HepG2 (cell line): ENCODE results near the gene TMEM129. TPM values are rescaled to one million over a fixed set of nuclear protein-coding genes. Genes with fewer than 3 reads are reported as not detected.

Experiments
- HDAC2 ChIP-seq: sonication (generic); formaldehyde crosslinking; IDR thresholded peaks from 2 replicates; pipeline ENCODE4 v1.4.0; 2020; ENCODE audit warnings: missing genetic modification reagents
- KDM4B ChIP-seq: sonication (generic); formaldehyde crosslinking; IDR thresholded peaks from 2 replicates; pipeline ENCODE4 v1.4.0; 2020; ENCODE audit warnings: missing genetic modification reagents
- KDM6A ChIP-seq: IDR thresholded peaks from 2 replicates; pipeline ENCODE4 v1.6.1; 2016; ENCODE audit warnings: low read depth
- MTA1 ChIP-seq: sonication (generic); formaldehyde crosslinking; IDR thresholded peaks from 2 replicates; pipeline ENCODE4 v1.4.0; 2020; ENCODE audit warnings: missing genetic modification reagents, mild to moderate bottlenecking, borderline replicate concordance
- REXO4 ChIP-seq: sonication (generic); formaldehyde crosslinking; IDR thresholded peaks from 2 replicates; pipeline ENCODE4 v1.8.0; 2022; ENCODE audit warnings: missing genetic modification reagents, mild to moderate bottlenecking, borderline replicate concordance
- SMARCC2 ChIP-seq: fragments of 450-650 bp; IDR thresholded peaks from 2 replicates; pipeline ENCODE4 v1.6.1; 2017; ENCODE audit warnings: antibody characterized with exemption, mild to moderate bottlenecking
- ZHX1 ChIP-seq: sonication (generic); formaldehyde crosslinking; IDR thresholded peaks from 2 replicates; pipeline ENCODE4 v1.8.1; 2022; ENCODE audit warnings: low read depth, mild to moderate bottlenecking, missing genetic modification reagents
- ZNF12 ChIP-seq: sonication (generic); formaldehyde crosslinking; IDR thresholded peaks from 2 replicates; pipeline ENCODE4 v1.5.0; 2020; ENCODE audit warnings: missing genetic modification reagents
- ZNF329 ChIP-seq: sonication (generic); formaldehyde crosslinking; IDR thresholded peaks from 2 replicates; pipeline ENCODE4 v1.9.0; 2021; ENCODE audit warnings: low read depth, mild to moderate bottlenecking, missing genetic modification reagents
- ZNF530 ChIP-seq: sonication (generic); formaldehyde crosslinking; IDR thresholded peaks from 2 replicates; pipeline ENCODE4 v1.5.0; 2020; ENCODE audit warnings: low read depth, mild to moderate bottlenecking, missing genetic modification reagents
- ZNF547 ChIP-seq: sonication (generic); formaldehyde crosslinking; IDR thresholded peaks from 2 replicates; pipeline ENCODE4 v1.5.1; 2020; ENCODE audit warnings: mild to moderate bottlenecking, missing genetic modification reagents
- ZNF572 ChIP-seq: sonication (generic); formaldehyde crosslinking; IDR thresholded peaks from 2 replicates; pipeline ENCODE4 v1.5.1; 2020; ENCODE audit warnings: mild to moderate bottlenecking, missing genetic modification reagents
- ZNF788 ChIP-seq: sonication (generic); formaldehyde crosslinking; IDR thresholded peaks from 2 replicates; pipeline ENCODE4 v1.5.0; 2020; ENCODE audit warnings: mild to moderate bottlenecking, missing genetic modification reagents, borderline replicate concordance
- ZSCAN25 ChIP-seq: sonication (generic); formaldehyde crosslinking; IDR thresholded peaks from 2 replicates; pipeline ENCODE4 v1.8.0; 2022; ENCODE audit warnings: mild to moderate bottlenecking, missing genetic modification reagents
- polyA plus RNA-seq, 8 experiments: library from polyadenylated mRNA; depleted of rRNA in 3 of 8; stranded (reverse) in 7 of 8; unstranded in 1 of 8; fragments of >200 nt; fragmentation: Illumina TruSeq in 4 of 8; extraction: Trizol in 4 of 8; gene quantifications; 2 replicates each; pipeline versions ENCODE4 v1.2.1 to v1.2.3, GENCODE V29; 2011 to 2016; ENCODE audit warnings: low read depth in 4 of 8, missing spikeins in 1 of 8, mixed read lengths in 1 of 8; ENCODE audit not compliant: insufficient read depth in 1 of 8
- total RNA-seq, 5 experiments: library from RNA; depleted of rRNA; stranded (reverse); fragments of >200 nt; fragmentation: Illumina TruSeq; extraction: Trizol; gene quantifications; 2 replicates each; pipeline ENCODE4 v1.2.3, GENCODE V29; 2016; ENCODE audit warnings: low read depth in 1 of 5
- TF ChIP-seq, protein P1 (sequence below): sonication (generic); formaldehyde crosslinking; IDR thresholded peaks from 2 replicates; pipeline ENCODE4 v1.4.0; 2020; ENCODE audit warnings: missing genetic modification reagents, borderline replicate concordance
- TF ChIP-seq, protein P2 (sequence below): sonication (generic); formaldehyde crosslinking; IDR thresholded peaks from 2 replicates; pipeline ENCODE4 v1.4.0; 2020; ENCODE audit warnings: missing genetic modification reagents
- TF ChIP-seq, protein P3 (sequence below): sonication (generic); formaldehyde crosslinking; IDR thresholded peaks from 2 replicates; pipeline ENCODE4 v1.4.0; 2020; ENCODE audit warnings: mild to moderate bottlenecking, low read depth, missing genetic modification reagents

The TMEM129 gene
- total and polyA plus RNA-seq, 2 of the 13 experiments (the other 11 are each of a cell fraction or from before 2014, with no cell fraction given): 19.0 to 25.8 TPM

- no peak for TF ChIP-seq ZNF530 (CRISPR knock-in tag)
- peak; percentile 94 for TF ChIP-seq REXO4 (CRISPR knock-in tag)
- peak; percentile 98 for TF ChIP-seq ZNF547 (CRISPR knock-in tag)
- peak; percentile 72; the same call in 1 of the 2 replicates for TF ChIP-seq MTA1 (CRISPR knock-in tag)
- peak; percentile 56; the same call in 1 of the 2 replicates for TF ChIP-seq ZSCAN25
- TF ChIP-seq, protein P1, sequence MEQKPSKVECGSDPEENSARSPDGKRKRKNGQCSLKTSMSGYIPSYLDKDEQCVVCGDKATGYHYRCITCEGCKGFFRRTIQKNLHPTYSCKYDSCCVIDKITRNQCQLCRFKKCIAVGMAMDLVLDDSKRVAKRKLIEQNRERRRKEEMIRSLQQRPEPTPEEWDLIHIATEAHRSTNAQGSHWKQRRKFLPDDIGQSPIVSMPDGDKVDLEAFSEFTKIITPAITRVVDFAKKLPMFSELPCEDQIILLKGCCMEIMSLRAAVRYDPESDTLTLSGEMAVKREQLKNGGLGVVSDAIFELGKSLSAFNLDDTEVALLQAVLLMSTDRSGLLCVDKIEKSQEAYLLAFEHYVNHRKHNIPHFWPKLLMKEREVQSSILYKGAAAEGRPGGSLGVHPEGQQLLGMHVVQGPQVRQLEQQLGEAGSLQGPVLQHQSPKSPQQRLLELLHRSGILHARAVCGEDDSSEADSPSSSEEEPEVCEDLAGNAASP (CRISPR knock-in tag): peak; percentile 69; the same call in 1 of the 2 replicates
- peak; percentile 78 for TF ChIP-seq HDAC2 (CRISPR knock-in tag)
- TF ChIP-seq KDM4B (CRISPR knock-in tag): peak; percentile 54; the same call in 1 of the 2 replicates
- TF ChIP-seq ZNF329: peak; percentile 25
- no peak for TF ChIP-seq ZNF572
- TF ChIP-seq ZHX1: no peak
- peak; percentile 87; the same call in 1 of the 2 replicates for TF ChIP-seq ZNF788 (CRISPR knock-in tag)
- no peak for TF ChIP-seq KDM6A
- peak; percentile 71 for TF ChIP-seq ZNF12 (CRISPR knock-in tag)
- no peak for TF ChIP-seq SMARCC2
- TF ChIP-seq, protein P2, sequence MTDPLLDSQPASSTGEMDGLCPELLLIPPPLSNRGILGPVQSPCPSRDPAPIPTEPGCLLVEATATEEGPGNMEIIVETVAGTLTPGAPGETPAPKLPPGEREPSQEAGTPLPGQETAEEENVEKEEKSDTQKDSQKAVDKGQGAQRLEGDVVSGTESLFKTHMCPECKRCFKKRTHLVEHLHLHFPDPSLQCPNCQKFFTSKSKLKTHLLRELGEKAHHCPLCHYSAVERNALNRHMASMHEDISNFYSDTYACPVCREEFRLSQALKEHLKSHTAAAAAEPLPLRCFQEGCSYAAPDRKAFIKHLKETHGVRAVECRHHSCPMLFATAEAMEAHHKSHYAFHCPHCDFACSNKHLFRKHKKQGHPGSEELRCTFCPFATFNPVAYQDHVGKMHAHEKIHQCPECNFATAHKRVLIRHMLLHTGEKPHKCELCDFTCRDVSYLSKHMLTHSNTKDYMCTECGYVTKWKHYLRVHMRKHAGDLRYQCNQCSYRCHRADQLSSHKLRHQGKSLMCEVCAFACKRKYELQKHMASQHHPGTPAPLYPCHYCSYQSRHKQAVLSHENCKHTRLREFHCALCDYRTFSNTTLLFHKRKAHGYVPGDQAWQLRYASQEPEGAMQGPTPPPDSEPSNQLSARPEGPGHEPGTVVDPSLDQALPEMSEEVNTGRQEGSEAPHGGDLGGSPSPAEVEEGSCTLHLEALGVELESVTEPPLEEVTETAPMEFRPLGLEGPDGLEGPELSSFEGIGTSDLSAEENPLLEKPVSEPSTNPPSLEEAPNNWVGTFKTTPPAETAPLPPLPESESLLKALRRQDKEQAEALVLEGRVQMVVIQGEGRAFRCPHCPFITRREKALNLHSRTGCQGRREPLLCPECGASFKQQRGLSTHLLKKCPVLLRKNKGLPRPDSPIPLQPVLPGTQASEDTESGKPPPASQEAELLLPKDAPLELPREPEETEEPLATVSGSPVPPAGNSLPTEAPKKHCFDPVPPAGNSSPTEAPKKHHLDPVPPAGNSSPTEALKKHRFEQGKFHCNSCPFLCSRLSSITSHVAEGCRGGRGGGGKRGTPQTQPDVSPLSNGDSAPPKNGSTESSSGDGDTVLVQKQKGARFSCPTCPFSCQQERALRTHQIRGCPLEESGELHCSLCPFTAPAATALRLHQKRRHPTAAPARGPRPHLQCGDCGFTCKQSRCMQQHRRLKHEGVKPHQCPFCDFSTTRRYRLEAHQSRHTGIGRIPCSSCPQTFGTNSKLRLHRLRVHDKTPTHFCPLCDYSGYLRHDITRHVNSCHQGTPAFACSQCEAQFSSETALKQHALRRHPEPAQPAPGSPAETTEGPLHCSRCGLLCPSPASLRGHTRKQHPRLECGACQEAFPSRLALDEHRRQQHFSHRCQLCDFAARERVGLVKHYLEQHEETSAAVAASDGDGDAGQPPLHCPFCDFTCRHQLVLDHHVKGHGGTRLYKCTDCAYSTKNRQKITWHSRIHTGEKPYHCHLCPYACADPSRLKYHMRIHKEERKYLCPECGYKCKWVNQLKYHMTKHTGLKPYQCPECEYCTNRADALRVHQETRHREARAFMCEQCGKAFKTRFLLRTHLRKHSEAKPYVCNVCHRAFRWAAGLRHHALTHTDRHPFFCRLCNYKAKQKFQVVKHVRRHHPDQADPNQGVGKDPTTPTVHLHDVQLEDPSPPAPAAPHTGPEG (CRISPR knock-in tag): peak; percentile 90
- TF ChIP-seq, protein P3, sequence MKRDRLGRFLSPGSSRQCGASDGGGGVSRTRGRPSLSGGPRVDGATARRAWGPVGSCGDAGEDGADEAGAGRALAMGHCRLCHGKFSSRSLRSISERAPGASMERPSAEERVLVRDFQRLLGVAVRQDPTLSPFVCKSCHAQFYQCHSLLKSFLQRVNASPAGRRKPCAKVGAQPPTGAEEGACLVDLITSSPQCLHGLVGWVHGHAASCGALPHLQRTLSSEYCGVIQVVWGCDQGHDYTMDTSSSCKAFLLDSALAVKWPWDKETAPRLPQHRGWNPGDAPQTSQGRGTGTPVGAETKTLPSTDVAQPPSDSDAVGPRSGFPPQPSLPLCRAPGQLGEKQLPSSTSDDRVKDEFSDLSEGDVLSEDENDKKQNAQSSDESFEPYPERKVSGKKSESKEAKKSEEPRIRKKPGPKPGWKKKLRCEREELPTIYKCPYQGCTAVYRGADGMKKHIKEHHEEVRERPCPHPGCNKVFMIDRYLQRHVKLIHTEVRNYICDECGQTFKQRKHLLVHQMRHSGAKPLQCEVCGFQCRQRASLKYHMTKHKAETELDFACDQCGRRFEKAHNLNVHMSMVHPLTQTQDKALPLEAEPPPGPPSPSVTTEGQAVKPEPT (CRISPR knock-in tag): peak; percentile 98
Measured at GRCh38 chr4:1712216-1713002, 8.7 kb downstream of the TMEM129 start, which contains the start of gene SLBP (continued).
